ENCODE data around the gene DHCR24.

The DHCR24 gene

DNA sequence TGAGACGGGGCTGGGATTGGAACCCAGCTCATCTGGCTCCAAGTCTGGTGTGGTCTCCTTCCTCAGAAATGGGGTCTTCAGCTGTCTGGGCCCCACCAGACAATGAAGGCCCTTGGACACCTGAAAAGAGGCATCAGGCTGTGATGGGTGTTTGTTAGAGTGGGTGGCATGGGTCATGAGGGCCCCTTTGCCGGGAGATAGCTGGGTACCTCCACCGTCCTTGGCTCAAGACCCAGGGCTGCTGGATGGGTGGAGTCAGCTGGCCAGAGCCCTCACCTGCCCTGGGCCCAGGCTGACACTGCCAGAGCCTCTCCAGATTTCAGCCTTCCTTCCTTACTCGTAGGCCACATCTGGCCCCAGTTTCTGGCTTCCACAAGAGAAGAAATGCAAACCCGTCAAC is 72.4 kb downstream of the DHCR24 start:
- DNase-seq: no peak

- DNase-seq: no peak
These were observed 72.9 kb downstream of the DHCR24 start for GRCh38 chr1:54814126-54814498.

DNA sequence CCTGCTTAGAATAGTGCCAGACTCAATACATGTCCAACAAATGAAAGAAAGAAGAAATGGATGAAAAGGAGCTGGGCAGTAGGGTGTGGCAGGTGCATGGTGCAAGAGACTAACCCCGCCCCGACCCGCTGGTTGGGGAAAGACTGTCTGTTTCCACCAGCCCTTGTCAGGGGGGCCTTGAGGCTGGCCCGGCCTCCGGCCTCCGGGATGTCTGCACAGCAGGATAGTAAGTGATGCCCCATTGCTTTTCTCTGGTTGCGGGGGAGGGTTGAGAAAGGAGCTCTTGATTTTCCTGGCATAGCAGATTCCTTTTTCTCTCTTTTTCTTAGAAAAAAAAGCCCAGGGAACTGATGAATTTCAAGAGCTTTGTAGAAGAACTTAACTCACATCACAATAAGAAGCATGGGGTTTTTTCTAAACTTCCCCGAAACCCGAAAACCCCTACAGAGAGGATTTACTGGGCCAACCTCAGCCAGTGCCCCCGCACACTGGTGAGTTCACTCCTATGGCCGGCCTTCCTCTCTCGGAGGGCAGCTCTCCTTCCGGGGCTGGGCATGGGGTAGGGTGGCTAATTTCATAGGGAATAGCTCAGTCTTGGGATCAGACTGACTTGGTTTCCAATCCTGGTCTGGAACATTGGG is 73.4 kb downstream of the DHCR24 start:
- no peak for DNase-seq

DNA sequence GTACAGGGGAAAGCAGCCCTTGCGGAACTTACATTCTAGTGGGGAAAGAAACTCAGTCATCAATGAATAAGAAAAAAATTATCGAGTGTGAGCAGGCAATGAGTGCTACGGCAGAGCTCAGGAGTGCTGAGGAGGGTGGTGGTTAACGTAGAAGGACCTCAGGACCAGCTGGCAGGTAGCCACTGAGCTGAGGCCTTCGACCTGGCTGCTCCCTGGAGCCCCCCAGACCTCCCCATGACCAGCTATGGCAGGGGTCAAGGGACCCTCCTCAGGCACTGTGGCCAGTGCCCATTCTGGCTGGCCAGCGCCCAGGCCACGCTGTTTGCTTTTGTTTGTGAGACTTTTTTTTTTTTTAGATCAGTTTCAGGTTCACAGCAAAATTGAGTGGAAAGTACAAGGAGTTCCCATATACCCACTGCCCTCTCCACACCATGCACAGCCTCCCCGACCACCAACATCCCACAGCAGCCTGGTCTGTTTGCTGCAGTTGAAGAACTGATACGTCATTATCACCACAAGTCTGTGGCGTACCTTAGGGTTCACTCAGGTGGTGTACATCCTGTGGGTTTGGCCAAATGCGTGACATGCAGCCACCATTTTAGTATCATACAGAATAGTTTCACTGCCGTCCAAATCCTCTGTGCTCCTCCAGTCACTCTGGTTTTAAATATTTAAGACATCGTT is 74.1 kb downstream of the DHCR24 start:
- no peak for DNase-seq

DNA sequence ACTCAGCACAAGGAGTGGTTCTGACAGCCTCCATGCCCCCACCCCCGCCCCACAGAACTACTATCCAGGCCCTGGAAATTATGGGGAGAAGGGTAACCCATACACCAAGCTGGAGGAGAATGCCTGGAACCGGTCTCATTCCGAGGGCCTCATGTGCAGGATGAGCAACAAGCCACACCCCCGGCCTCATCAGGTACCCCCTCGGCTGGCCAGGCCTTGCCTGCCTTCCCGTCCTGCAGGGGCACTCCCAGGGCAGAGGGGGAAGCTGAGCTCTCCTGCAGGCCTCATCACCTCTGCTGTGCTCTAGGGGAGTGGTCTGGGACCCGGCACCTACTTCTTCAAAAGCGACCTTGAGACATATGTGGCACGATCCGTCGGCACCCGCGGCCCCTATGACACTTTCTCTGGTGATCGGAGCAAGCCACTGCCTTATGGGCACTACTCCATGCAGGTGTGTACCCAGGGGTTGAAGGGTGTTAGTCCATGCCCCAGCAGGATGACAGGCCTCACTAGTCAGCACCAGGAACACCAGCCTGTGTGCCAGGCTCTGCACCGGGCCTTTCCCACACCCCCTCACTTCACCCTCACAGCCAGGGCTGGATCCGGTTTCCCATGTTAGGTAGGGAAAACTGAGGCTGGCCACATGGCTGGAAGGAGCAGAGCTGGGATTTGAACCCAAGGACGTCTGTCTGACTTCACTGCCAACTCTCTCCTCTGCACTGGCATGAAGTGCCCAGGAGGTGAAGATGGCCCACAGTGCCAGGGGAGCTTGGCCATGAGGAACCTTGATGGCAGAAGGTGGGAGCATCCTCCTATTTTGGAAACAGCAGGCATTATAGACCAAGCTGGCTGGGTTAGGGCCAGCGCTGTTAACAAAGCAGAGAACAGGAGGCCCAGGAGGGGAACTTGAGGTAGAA is 75.0 kb downstream of the DHCR24 start:
- DNase-seq: no peak

GRCh38 chr1:54811066-54811465 is 75.9 kb downstream of the DHCR24 start:
- no peak for DNase-seq

GRCh38 chr1:54810153-54810942 is 76.6 kb downstream of the DHCR24 start:
- DNase-seq: peak; percentile 41

DNA sequence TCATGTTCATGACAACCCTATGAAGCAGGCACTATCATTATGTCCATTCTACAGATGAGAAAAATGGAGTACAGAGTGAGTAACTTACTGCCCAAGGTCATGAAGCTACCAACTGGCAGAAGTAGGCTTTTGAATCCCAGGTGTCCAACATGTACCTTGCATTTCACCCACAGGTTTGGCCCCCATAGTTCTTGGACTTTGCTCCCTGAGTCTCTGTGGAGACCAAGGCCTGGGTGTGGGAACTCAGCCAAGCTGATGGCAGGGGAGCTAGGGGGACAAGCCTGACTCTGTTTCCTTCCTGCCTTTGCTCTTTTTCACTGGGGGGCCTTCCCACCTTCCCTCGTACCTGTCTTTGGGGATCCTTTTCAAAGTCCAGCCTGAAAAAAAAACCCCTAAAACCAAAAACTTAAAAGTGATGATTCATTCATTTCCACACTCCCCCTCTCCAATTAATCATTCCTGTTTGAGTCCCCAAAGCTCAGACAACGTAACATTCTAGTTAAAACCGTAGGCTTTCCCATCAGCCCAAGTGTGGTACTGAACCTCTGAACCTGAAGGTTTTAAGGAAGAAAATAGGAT is 77.4 kb downstream of the DHCR24 start:
- no peak for DNase-seq

DNA sequence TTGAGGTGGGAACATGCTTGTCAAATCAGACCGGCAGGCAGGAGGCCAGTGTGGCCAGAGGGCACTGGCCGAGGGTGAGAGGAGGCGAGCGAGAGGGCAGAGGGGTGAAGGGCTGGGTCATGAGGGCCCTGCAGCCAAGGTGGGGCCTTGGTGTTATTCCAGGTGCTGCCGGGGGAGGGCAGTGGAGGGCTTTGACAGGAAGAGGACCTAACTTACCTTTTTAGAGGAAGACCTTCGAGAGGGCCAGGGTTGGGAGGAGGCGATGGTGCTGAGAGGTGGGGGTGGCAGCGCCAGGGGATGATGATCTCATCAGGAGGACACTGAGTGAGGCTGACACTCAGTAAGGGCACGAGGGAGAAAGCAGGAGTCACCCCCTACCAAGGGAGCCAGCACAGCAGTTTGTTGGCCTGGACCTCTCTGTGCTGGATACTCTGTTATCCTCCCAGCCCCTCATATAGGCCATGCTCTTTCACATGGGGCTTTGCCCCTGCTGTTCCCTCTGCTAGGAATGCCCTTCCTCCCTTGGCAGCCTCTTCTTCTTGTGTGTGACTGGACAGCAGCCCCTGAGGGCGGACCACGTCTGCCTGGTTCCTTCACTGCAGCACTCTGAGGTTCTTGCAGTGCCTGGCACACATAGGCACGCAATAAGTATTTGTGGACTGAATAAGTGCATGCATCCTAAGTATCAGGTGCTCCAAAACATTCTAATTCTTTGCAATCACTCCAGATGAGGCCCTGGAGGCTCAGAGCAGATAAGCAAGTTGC is 78.4 kb downstream of the DHCR24 start:
- no peak for DNase-seq

GRCh38 chr1:54807756-54808155 is 79.2 kb downstream of the DHCR24 start:
- no peak for DNase-seq

GRCh38 chr1:54806931-54807611 is 79.9 kb downstream of the DHCR24 start:
- no peak for DNase-seq

GRCh38 chr1:54805981-54806381 is 81.0 kb downstream of the DHCR24 start:
- DNase-seq: no peak

DNA sequence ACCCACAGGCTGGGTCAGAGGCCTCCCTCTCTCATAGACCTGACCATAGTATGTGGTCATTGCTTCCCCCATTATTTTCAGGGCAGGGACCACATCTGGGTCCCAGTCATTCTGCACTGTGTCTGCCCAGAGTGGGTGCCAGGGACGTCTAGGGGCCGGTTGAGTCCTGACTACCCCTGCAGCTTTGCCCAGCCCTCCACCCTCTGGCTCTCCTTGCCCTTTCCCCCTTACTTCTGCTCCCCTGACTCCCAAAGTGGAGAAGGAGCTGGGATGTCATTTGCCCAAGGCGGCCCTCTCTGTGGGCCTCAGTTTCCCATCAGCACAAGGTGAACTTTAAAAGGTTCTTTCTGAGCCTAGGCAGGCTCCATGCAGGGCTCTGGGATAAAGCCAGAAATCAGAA is 81.5 kb downstream of the DHCR24 start:
- no peak for DNase-seq

DNA sequence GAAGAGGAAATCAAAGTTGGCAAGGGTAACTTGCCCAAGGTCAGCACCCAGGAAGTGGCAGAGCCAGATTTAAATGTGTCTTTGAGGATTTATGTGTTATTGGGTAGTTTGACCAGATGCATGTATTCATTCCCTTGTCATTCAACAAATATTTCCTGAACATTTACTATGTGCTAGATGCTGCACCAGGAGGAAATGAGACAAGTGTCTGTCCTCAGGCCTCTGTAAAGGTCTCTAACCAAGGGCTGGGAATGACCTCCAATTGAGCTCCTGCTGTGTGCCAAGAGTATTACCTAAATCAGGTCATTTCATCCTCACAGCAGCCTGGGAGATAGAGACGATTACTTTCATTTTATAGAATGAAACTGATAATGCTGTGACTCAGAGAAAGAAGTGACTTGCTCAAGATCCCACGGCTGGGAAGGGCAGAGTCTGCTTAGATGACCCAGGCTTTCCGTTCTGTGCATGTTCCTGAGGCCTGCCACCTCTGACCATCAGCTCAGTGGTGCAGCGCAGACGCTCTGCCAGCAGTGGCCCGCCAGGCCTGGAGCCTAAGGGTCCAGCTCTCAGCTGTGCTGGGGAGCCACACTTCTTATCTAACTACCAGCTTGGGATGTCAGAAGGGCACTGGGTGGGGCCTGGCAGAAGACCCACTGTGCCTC is 82.4 kb downstream of the DHCR24 start:
- no peak for DNase-seq

- no peak for DNase-seq
These were observed 83.1 kb downstream of the DHCR24 start for GRCh38 chr1:54803761-54804470.

DNA sequence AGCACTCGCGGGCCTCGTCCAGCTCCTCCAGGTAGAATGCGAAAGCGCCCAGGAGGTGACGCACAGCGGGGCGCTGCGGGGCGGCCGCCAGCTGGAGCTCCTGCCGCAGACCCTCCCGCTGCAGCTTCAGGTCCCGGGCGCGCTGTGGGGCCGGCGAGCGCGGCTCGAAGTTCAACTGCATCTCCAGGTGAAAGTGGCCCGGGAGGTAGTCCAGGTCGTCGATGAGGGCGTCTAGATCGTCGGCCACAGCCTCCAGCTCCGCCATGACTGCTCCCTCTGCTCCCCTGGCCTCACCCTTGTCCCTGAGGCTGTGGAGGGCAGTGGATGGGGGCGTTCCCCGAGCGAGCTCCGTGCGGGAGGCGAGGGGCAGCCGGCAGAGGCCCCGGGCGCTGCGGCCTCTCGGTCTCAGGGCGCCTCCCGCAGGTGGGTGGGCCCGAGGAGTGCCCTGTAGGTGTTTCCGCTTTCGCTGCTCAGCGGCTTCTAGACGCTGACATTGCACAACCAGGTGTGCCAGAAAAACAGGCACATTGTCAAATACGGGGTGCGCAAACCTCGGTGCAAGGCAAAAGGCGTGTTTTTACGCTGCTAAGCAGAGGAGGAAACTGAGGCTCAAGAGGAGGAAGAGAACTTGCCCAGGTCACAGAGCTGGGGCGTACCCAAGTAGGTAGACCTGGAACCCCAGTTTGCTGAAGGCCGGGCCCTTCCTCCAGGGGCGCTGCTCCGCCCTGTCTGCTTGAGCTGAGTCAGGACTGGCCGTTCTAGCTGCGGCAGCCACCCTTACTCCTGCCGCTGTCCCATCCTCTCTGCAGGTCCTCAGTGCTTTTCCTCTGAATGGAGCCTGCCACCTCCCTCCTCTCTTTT is 85.9 kb downstream of the DHCR24 start, which contains the start of gene TTC22:
TSS of gene TTC22 (minus strand) at position 425 of the 861 bp plus-strand sequence. CDS start at position 265, 160 bp downstream.
- DNase-seq: no peak

DNA sequence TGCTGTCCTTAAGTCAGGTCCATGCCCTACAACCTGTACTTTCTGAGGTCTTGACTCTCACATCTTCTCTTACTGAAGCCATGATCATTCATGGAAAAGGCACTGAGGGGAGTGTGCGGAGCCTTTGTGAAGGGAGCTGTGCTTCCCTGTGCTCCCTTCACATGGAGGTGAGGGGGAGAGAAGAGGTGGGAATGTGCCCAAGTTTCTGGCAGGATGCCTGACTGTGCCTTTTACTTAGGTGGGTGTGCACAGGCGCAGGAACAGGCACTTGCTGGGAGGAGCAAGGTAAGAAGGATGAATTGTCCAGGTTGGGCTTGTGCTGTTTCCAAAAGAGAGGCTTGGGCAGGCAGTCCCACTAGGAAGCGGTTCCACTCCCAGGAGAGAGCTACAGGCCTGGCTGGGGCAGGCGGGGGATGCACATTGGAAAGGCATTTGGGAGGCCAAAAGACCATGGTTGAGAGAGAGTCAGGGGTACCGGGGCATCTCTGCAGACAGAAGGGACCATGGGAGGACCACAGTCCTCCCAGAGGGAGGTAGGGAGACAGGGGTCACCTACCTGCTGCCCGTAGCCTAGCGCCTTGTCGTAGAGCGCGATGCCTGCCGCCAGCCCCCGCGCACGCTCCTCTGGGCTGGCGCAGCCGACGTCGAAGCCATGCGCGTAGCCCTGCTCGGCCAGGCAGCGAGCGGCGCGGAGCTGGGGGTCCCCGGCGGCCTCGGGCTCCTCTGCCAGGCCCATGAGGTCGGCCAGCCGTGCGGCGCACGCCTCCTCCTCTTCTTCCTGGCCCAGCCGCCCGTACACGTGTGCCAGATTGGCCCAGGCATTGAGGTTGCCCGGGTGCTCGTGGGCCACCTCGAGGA is 86.7 kb downstream of the DHCR24 start:
- no peak for DNase-seq
